WTC11 (cell line): ENCODE measurements around the gene JUP. TPM values are rescaled to one million over a fixed set of nuclear protein-coding genes. Genes with fewer than 3 reads are reported as not detected.

Experiments used
- ATAC-seq: fragments of 200-7000 bp; cut with Tn5 transposase; 2 replicates; pipeline ENCODE4 v1.10.0; 2021; ENCODE audit warnings: mild to moderate bottlenecking, moderate library complexity
- CTCF ChIA-PET: fragments of 300-600 bp; sonication (Branson Sonifier 250); formaldehyde crosslinking; loops from one replicate; lab custom pipeline; 2021; ENCODE audit warnings: antibody characterized with exemption; lab: Charles Lee
- POLR2A ChIA-PET: fragments of 350-600 bp; sonication (Branson Sonifier 250); formaldehyde crosslinking; loops from one replicate; lab custom pipeline; 2021; ENCODE audit warnings: antibody characterized with exemption; lab: Charles Lee
- DNase-seq: peaks from one replicate; pipeline ENCODE4 v3.0.0; 2021; ENCODE audit warnings: low spot score
- H3K27ac Mint-ChIP-seq: 2 replicates; pipeline ENCODE4 v1.8.0; 2021; ENCODE audit warnings: mixed read lengths
- H3K27me3 Mint-ChIP-seq: 2 replicates; pipeline ENCODE4 v1.8.0; 2021; ENCODE audit warnings: low read depth, mild to moderate bottlenecking, moderate library complexity, mixed read lengths
- H3K36me3 Mint-ChIP-seq: 2 replicates; pipeline ENCODE4 v1.8.0; 2021; ENCODE audit warnings: mixed read lengths
- H3K4me1 Mint-ChIP-seq: 2 replicates; pipeline ENCODE4 v1.8.0; 2022; ENCODE audit warnings: mixed read lengths
- H3K4me3 Mint-ChIP-seq: 2 replicates; pipeline ENCODE4 v1.8.0; 2021; ENCODE audit warnings: mild to moderate bottlenecking, moderate library complexity, mixed read lengths
- H3K9me3 Mint-ChIP-seq: 2 replicates; pipeline ENCODE4 v1.8.0; 2021; ENCODE audit warnings: mixed read lengths
- ATF3 ChIP-seq: sonication (generic); formaldehyde crosslinking; conservative IDR thresholded peaks from 2 replicates; pipeline ENCODE4 v1.8.1; 2022; ENCODE audit warnings: mild to moderate bottlenecking, missing genetic modification reagents
- CTCF ChIP-seq: fragments of 200-600 bp; IDR thresholded peaks from 2 replicates; pipeline ENCODE4 v1.8.0; 2022; ENCODE audit warnings: antibody characterized with exemption
- E2F1 ChIP-seq: sonication (generic); formaldehyde crosslinking; IDR thresholded peaks from 2 replicates; pipeline ENCODE4 v1.8.0; 2022; ENCODE audit warnings: mild to moderate bottlenecking, missing genetic modification reagents
- FOXP4 ChIP-seq: sonication (generic); formaldehyde crosslinking; IDR thresholded peaks from 2 replicates; pipeline ENCODE4 v1.8.0; 2022; ENCODE audit warnings: mild to moderate bottlenecking, missing genetic modification reagents
- KAT7 ChIP-seq: sonication (generic); formaldehyde crosslinking; IDR thresholded peaks from 2 replicates; pipeline ENCODE4 v1.8.1; 2023; ENCODE audit warnings: missing genetic modification reagents, mild to moderate bottlenecking, borderline replicate concordance
- NR1H2 ChIP-seq: sonication (generic); formaldehyde crosslinking; IDR thresholded peaks from 2 replicates; pipeline ENCODE4 v1.9.0; 2021; ENCODE audit warnings: mild to moderate bottlenecking, moderate library complexity, missing genetic modification reagents
- PREB ChIP-seq: sonication (generic); formaldehyde crosslinking; IDR thresholded peaks from 2 replicates; pipeline ENCODE4 v1.8.1; 2022; ENCODE audit warnings: mild to moderate bottlenecking, missing genetic modification reagents, moderate library complexity, borderline replicate concordance
- RORB ChIP-seq: fragments of 250-450 bp; sonication (Bioruptor Pico); IDR thresholded peaks from 2 replicates; pipeline ENCODE4 v1.9.0; 2021; ENCODE audit warnings: mild to moderate bottlenecking
- SOX15 ChIP-seq: fragments of 250-450 bp; sonication (Bioruptor Pico); IDR thresholded peaks from 2 replicates; pipeline ENCODE4 v1.9.0; 2021; ENCODE audit warnings: mild to moderate bottlenecking
- TP53 ChIP-seq: sonication (generic); formaldehyde crosslinking; IDR thresholded peaks from 2 replicates; pipeline ENCODE4 v1.8.1; 2023; ENCODE audit warnings: mild to moderate bottlenecking, missing genetic modification reagents
- USF1 ChIP-seq: sonication (generic); formaldehyde crosslinking; IDR thresholded peaks from 2 replicates; pipeline ENCODE4 v1.8.0; 2022; ENCODE audit warnings: mild to moderate bottlenecking, missing genetic modification reagents
- ZNF232 ChIP-seq: sonication (generic); formaldehyde crosslinking; IDR thresholded peaks from 2 replicates; pipeline ENCODE4 v1.8.0; 2022; ENCODE audit warnings: mild to moderate bottlenecking, missing genetic modification reagents
- ZNF281 ChIP-seq: sonication (generic); formaldehyde crosslinking; IDR thresholded peaks from 2 replicates; pipeline ENCODE4 v1.8.0; 2023; ENCODE audit warnings: mild to moderate bottlenecking, missing genetic modification reagents
- ZNF512 ChIP-seq: sonication (generic); formaldehyde crosslinking; IDR thresholded peaks from 2 replicates; pipeline ENCODE4 v1.8.1; 2022; ENCODE audit warnings: missing genetic modification reagents, borderline replicate concordance
- total RNA-seq: library from RNA; stranded (reverse); gene quantifications from 3 replicates; pipeline ENCODE4 v1.2.3, GENCODE V29; 2021

JUP gene
- total RNA-seq, 1 experiment from 2014 or later = 103 TPM

- TF ChIP-seq FOXP4 (CRISPR knock-in tag) = no peak
- no peak for TF ChIP-seq USF1 (CRISPR knock-in tag)
- TF ChIP-seq CTCF = no peak
- TF ChIP-seq RORB (CRISPR knock-in tag) = no peak
- TF ChIP-seq E2F1 (CRISPR knock-in tag) = no peak
Observed at GRCh38 chr17:41796121-41796895, 9.8 kb upstream of the JUP start (continued).

- no peaks in the 10 kb centered on the region for H3K36me3 Mint-ChIP-seq
- H3K27me3 Mint-ChIP-seq = peaks cover 46% of the 10 kb centered on the region
- H3K27ac Mint-ChIP-seq = no peak overlapping the region
- peaks cover 38% of the 10 kb centered on the region for H3K4me1 Mint-ChIP-seq
- no peak for ATAC-seq
- no peak for DNase-seq
- ChIA-PET CTCF (interaction anchor here (0.7 to 10.1 kb wide), 9 partner anchors 8 to 99 kb away, joined by 3 to 252 read pairs (median 4); partner anchors contain the start of genes JUP and KLHL11), POLR2A (interaction anchor here (0.5 to 9.9 kb wide), 5 partner anchors 9 to 629 kb away, joined by 3 to 142 read pairs (median 4); partner anchors contain the start of genes CAVIN1 and JUP)
- no peaks in the 10 kb centered on the region for H3K9me3 Mint-ChIP-seq
- TF ChIP-seq ZNF281 (CRISPR knock-in tag) (no peak), NR1H2 (CRISPR knock-in tag) (no peak), PREB (CRISPR knock-in tag) (no peak), TP53 (CRISPR knock-in tag) (no peak), SOX15 (CRISPR knock-in tag) (no peak), ZNF512 (CRISPR knock-in tag) (no peak), KAT7 (CRISPR knock-in tag) (no peak), ATF3 (CRISPR knock-in tag) (no peak), ZNF232 (CRISPR knock-in tag) (no peak)
- TF ChIP-seq, all 79 proteins: peak for 0
- H3K4me3 Mint-ChIP-seq = no peak overlapping the region
Observed at GRCh38 chr17:41794540-41794975, 8.0 kb upstream of the JUP start.
